GM12878 (cell line): ENCODE measurements around the gene STPG3. TPM values are rescaled to one million over a fixed set of nuclear protein-coding genes. Genes with fewer than 3 reads are reported as not detected.

Experiments used
- ATAC-seq: fragments of 200-7000 bp; cut with Tn5 transposase; 3 replicates; pipeline ENCODE4 v1.9.1; 2020; ENCODE audit warnings: mild to moderate bottlenecking, moderate library complexity
- BruUV-seq: library from RNA; stranded (reverse); fragments of 400-500 nt; replicated peaks from 2 replicates; lab custom pipeline; 2021; lab: Mats Ljungman, UMichigan
- CTCF ChIA-PET: fragments of 300-600 bp; sonication (Branson Sonifier 250); formaldehyde crosslinking; extraction: SDS; loops from one replicate; lab custom pipeline; 2021; ENCODE audit warnings: inconsistent platforms; lab: Yijun Ruan, JAX
- POLR2A ChIA-PET: fragments of 350-600 bp; formaldehyde crosslinking; extraction: SDS; loops from one replicate; lab custom pipeline; 2021; ENCODE audit warnings: inconsistent platforms; lab: Charles Lee
- RAD21 ChIA-PET: fragments of 300-600 bp; sonication (Branson Sonifier 250); formaldehyde crosslinking; loops from one replicate; lab custom pipeline; 2023; ENCODE audit warnings: antibody characterized with exemption; ENCODE audit not compliant: unreplicated experiment; lab: Charles Lee
- SMC1A ChIA-PET: fragments of 300-600 bp; sonication (Branson Sonifier 250); formaldehyde crosslinking; loops from one replicate; lab custom pipeline; 2023; ENCODE audit not compliant: unreplicated experiment, uncharacterized antibody; lab: Charles Lee
- DNase-seq: peaks from one replicate; pipeline ENCODE4 v3.0.0-alpha.2; 2011; ENCODE audit warnings: low read depth, low spot score
- FAIRE-seq: peaks from 3 replicates; lab custom pipeline; 2011; peaks lifted over from hg19 to GRCh38; lab: Jason Lieb, UNC
- H2AFZ ChIP-seq: 2 replicates; pipeline ENCODE4 v1.6.0; 2011; ENCODE audit warnings: low read depth, low read length, control low read depth; ENCODE audit not compliant: control insufficient read depth
- H3K27ac ChIP-seq: 2 replicates; pipeline ENCODE4 v1.5.1; 2011; ENCODE audit warnings: control low read depth; ENCODE audit not compliant: control insufficient read depth, insufficient read depth
- H3K27me3 ChIP-seq, 2 experiments: replicated peaks in 1 of 2; 2 replicates each; pipeline versions ENCODE4 v1.6.0 to v1.6.1; 2011; ENCODE audit warnings: low read length in 1 of 2; ENCODE audit not compliant: control insufficient read depth in 2 of 2, insufficient read depth in 2 of 2
- H3K36me3 ChIP-seq, 2 experiments: 2 replicates each; pipeline ENCODE4 v1.5.1; 2011; ENCODE audit warnings: low read length in 1 of 2; ENCODE audit not compliant: control insufficient read depth in 2 of 2, insufficient read depth in 2 of 2
- H3K4me1 ChIP-seq: 2 replicates; pipeline ENCODE4 v1.6.1; 2011; ENCODE audit warnings: mild to moderate bottlenecking, low read length, moderate library complexity, mixed read lengths; ENCODE audit not compliant: control insufficient read depth, insufficient read depth
- H3K4me2 ChIP-seq: 2 replicates; pipeline ENCODE4 v1.6.0; 2011; ENCODE audit warnings: control low read depth; ENCODE audit not compliant: control insufficient read depth, insufficient read depth
- H3K4me3 ChIP-seq: fragments of 200-600 bp; sonication (generic); 2 replicates; pipeline ENCODE4 v1.5.1; 2016
- H3K79me2 ChIP-seq: 2 replicates; pipeline ENCODE4 v1.6.0; 2011; ENCODE audit warnings: low read length; ENCODE audit not compliant: control insufficient read depth, insufficient read depth
- H3K9ac ChIP-seq: 2 replicates; pipeline ENCODE4 v1.8.0; 2011; ENCODE audit warnings: low read length, control low read depth, mixed read lengths; ENCODE audit not compliant: control insufficient read depth, insufficient read depth
- H3K9me3 ChIP-seq: replicated peaks from 3 replicates; pipeline ENCODE4 v1.5.1; 2011; ENCODE audit warnings: mild to moderate bottlenecking, low read length; ENCODE audit not compliant: control insufficient read depth, insufficient read depth
- H4K20me1 ChIP-seq: 2 replicates; pipeline ENCODE4 v1.6.0; 2011; ENCODE audit not compliant: control insufficient read depth, insufficient read depth
- CREB1 ChIP-seq: IDR thresholded peaks from 2 replicates; pipeline ENCODE4 v1.6.1; 2012; ENCODE audit warnings: low read depth, mild to moderate bottlenecking, inconsistent platforms
- E4F1 ChIP-seq: fragments of 450-650 bp; IDR thresholded peaks from 2 replicates; pipeline ENCODE4 v1.6.1; 2018; ENCODE audit warnings: borderline replicate concordance, mild to moderate bottlenecking; ENCODE audit not compliant: partially characterized antibody
- KDM1A ChIP-seq: fragments of 200-600 bp; sonication (generic); IDR thresholded peaks from 2 replicates; pipeline ENCODE4 v1.6.1; 2016; ENCODE audit warnings: borderline replicate concordance
- LARP7 ChIP-seq: fragments of 450-650 bp; IDR thresholded peaks from 2 replicates; pipeline ENCODE4 v1.6.1; 2017; ENCODE audit warnings: mild to moderate bottlenecking
- POU2F2 ChIP-seq: IDR thresholded peaks from 3 replicates; pipeline ENCODE4 v1.6.1; 2011; ENCODE audit warnings: low read depth, mild to moderate bottlenecking, low read length, borderline replicate concordance
- RAD51 ChIP-seq: fragments of 450-650 bp; IDR thresholded peaks from 2 replicates; pipeline ENCODE4 v1.6.1; 2016; ENCODE audit warnings: moderate library complexity, mild to moderate bottlenecking, inconsistent platforms
- RB1 ChIP-seq: fragments of 450-650 bp; formaldehyde crosslinking; IDR thresholded peaks from 2 replicates; pipeline ENCODE4 v1.6.1; 2017; ENCODE audit warnings: mild to moderate bottlenecking, borderline replicate concordance
- SMAD5 ChIP-seq: IDR thresholded peaks from 2 replicates; pipeline ENCODE4 v1.6.1; 2016; ENCODE audit warnings: antibody characterized with exemption, low read depth
- USF1 ChIP-seq: IDR thresholded peaks from 2 replicates; pipeline ENCODE4 v1.6.1; 2011; ENCODE audit warnings: borderline replicate concordance, low read depth, mild to moderate bottlenecking, moderate library complexity, mixed read lengths, low read length; ENCODE audit not compliant: insufficient read depth; ENCODE audit errors: extremely low read length
- YBX1 ChIP-seq: fragments of 450-650 bp; IDR thresholded peaks from 2 replicates; pipeline ENCODE4 v1.6.1; 2016; ENCODE audit warnings: antibody characterized with exemption
- WGBS: methylation state at CpG from one replicate; pipeline ENCODE4 v1.1.6; 2016; ENCODE audit warnings: low lambda C conversion rate; ENCODE audit not compliant: insufficient replicate concordance, insufficient coverage; ENCODE audit errors: missing lambda C conversion rate; 5-methylcytosine and 5-hydroxymethylcytosine counted together
- in situ Hi-C: fragments of 300-500 bp; cut with MboI; formaldehyde crosslinking; loops from 9 replicates; pipeline ENCODE4 v1.14.3; 2018; ENCODE audit warnings: mixed read lengths
- intact Hi-C: fragments of 100-400 bp; cut with micrococcal nuclease; formaldehyde crosslinking; loops from one replicate; pipeline ENCODE4 v1.14.2; 2022; ENCODE audit not compliant: unreplicated experiment
- polyA plus RNA-seq, 11 experiments: library from polyadenylated mRNA; depleted of rRNA in 4 of 11; unstranded in 6 of 11; stranded (reverse) in 5 of 11; fragments of >200 nt; fragmentation: Nextera tagmentation in 4 of 11; fragmentation: Illumina TruSeq in 1 of 11; extraction: Ambion mirVana in 4 of 11; extraction: Trizol in 1 of 11; gene quantifications; 1 replicate in 1 of 11; 2 replicates in 10 of 11; pipeline versions ENCODE4 v1.2.1 to v1.2.3, GENCODE V29; 2011 to 2016; ENCODE audit warnings: inconsistent platforms in 2 of 11, missing spikeins in 2 of 11, low read depth in 1 of 11
- total RNA-seq, 4 experiments: library from RNA; depleted of rRNA in 3 of 4; stranded (reverse); fragments of >200 nt in 3 of 4; fragmentation: Illumina TruSeq in 1 of 4; extraction: Trizol in 1 of 4; gene quantifications; 2 replicates each; pipeline versions ENCODE4 v1.2.1 to v1.2.3, GENCODE V29; 2013 to 2021
- TF ChIP-seq, protein P1 (sequence below): IDR thresholded peaks from 2 replicates; pipeline ENCODE4 v1.6.1; 2012; ENCODE audit warnings: mild to moderate bottlenecking, low read depth, low read length

STPG3 gene
- total and polyA plus RNA-seq, 10 of the 15 experiments (the other 5 are each of a cell fraction or from before 2014, with no cell fraction given), result not detected

- peak; percentile 47 for TF ChIP-seq SMAD5
- TF ChIP-seq CREB1, result peak; percentile 98
- TF ChIP-seq RAD51, result no peak
Measured at GRCh38 chr9:137205126-137206069, 45.7 kb upstream of the STPG3 start, which contains the start of the genes NDOR1 and TMEM203 (continued).

- RAD21 ChIA-PET, result no interaction called here
- H3K9ac ChIP-seq, result peak overlapping the region; percentile 98
Measured at GRCh38 chr9:137206602-137207001, 44.5 kb upstream of the STPG3 start.

More at GRCh38 chr9:137206602-137207001, 44.5 kb upstream of the STPG3 start:
- ChIA-PET SMC1A (interaction anchor here (0.6 kb wide), 1 partner anchor 90 kb away, joined by 3 read pairs; no protein-coding TSS in a partner anchor), POLR2A (interaction anchor here (0.6 to 8.0 kb wide), 5 partner anchors 16 to 139 kb away, joined by 3 to 68 read pairs (median 4); partner anchors contain the start of genes CYSRT1 and RNF208), CTCF (interaction anchor here (1.1 to 2.2 kb wide), 3 partner anchors 16 to 30 kb away, joined by 4 to 7 read pairs (median 5); partner anchors contain the start of genes ANAPC2 and SSNA1)
- Histone ChIP-seq H3K36me3 (peaks cover 0 to 4% of the 10 kb centered on the region in 2 experiments; a peak in 1 of 4 replicates), H3K27ac (no peak overlapping the region), H3K9me3 (no peaks in the 10 kb centered on the region), H3K4me2 (peak overlapping the region; percentile 93), H3K4me3 (peak overlapping the region; percentile 95), H3K27me3 (no peaks in the 10 kb centered on the region), H4K20me1 (no peaks in the 10 kb centered on the region), H3K79me2 (peaks cover 43% of the 10 kb centered on the region), H3K4me1 (peaks cover 34% of the 10 kb centered on the region), H2AFZ (no peak overlapping the region)
- DNase-seq (no peak), ATAC-seq (no peak), FAIRE-seq (no peak)
- BruUV-seq, result TSS peak; percentile 78
- in situ Hi-C loops, result no loop called here
- intact Hi-C loops, result no loop called here
- TF ChIP-seq E4F1 (no peak), RB1 (no peak), USF1 (no peak), KDM1A (no peak), SMAD5 (no peak), YBX1 (no peak), LARP7 (no peak), POU2F2 (no peak)
- TF ChIP-seq, protein P1, sequence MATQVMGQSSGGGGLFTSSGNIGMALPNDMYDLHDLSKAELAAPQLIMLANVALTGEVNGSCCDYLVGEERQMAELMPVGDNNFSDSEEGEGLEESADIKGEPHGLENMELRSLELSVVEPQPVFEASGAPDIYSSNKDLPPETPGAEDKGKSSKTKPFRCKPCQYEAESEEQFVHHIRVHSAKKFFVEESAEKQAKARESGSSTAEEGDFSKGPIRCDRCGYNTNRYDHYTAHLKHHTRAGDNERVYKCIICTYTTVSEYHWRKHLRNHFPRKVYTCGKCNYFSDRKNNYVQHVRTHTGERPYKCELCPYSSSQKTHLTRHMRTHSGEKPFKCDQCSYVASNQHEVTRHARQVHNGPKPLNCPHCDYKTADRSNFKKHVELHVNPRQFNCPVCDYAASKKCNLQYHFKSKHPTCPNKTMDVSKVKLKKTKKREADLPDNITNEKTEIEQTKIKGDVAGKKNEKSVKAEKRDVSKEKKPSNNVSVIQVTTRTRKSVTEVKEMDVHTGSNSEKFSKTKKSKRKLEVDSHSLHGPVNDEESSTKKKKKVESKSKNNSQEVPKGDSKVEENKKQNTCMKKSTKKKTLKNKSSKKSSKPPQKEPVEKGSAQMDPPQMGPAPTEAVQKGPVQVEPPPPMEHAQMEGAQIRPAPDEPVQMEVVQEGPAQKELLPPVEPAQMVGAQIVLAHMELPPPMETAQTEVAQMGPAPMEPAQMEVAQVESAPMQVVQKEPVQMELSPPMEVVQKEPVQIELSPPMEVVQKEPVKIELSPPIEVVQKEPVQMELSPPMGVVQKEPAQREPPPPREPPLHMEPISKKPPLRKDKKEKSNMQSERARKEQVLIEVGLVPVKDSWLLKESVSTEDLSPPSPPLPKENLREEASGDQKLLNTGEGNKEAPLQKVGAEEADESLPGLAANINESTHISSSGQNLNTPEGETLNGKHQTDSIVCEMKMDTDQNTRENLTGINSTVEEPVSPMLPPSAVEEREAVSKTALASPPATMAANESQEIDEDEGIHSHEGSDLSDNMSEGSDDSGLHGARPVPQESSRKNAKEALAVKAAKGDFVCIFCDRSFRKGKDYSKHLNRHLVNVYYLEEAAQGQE, result no peak
- 62% methylated on average over 7 of the region's 7 CpGs for WGBS
